Measurements from ENCODE around the gene PIPOX.

DNA sequence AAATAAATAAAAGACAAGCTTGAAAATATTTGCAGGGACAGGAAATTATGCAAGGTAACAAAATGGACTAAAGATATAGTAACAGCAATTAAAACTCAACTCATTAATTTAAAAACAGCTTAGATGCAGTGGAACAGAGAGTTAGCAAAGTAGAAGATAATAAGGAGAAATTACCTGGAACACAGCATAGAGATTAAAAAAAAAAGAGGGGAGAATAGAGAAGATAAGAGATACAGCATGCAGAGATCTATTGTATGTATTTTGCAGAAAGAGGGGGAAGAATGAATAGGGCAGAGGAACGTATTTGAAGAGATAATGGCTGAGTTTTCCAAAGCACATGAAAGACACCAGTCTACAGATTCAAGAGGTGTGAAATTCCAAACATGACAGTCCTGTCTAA is 8.4 kb upstream of the PIPOX start:
- no peak for TF ChIP-seq POLR2AphosphoS5 (IDR thresholded peaks at IDR 0.05; ENCODE audit: control insufficient read depth, insufficient read depth, low read depth, low read length)
- no peak for TF ChIP-seq ZNF695 (CRISPR knock-in tag; IDR thresholded peaks at IDR 0.05)
- TF ChIP-seq NR3C1 (CRISPR knock-in tag; IDR thresholded peaks at IDR 0.05): no peak
- TF ChIP-seq, protein P1, sequence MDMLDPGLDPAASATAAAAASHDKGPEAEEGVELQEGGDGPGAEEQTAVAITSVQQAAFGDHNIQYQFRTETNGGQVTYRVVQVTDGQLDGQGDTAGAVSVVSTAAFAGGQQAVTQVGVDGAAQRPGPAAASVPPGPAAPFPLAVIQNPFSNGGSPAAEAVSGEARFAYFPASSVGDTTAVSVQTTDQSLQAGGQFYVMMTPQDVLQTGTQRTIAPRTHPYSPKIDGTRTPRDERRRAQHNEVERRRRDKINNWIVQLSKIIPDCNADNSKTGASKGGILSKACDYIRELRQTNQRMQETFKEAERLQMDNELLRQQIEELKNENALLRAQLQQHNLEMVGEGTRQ (CRISPR knock-in tag; IDR thresholded peaks at IDR 0.05): no peak
- TF ChIP-seq, protein P2, sequence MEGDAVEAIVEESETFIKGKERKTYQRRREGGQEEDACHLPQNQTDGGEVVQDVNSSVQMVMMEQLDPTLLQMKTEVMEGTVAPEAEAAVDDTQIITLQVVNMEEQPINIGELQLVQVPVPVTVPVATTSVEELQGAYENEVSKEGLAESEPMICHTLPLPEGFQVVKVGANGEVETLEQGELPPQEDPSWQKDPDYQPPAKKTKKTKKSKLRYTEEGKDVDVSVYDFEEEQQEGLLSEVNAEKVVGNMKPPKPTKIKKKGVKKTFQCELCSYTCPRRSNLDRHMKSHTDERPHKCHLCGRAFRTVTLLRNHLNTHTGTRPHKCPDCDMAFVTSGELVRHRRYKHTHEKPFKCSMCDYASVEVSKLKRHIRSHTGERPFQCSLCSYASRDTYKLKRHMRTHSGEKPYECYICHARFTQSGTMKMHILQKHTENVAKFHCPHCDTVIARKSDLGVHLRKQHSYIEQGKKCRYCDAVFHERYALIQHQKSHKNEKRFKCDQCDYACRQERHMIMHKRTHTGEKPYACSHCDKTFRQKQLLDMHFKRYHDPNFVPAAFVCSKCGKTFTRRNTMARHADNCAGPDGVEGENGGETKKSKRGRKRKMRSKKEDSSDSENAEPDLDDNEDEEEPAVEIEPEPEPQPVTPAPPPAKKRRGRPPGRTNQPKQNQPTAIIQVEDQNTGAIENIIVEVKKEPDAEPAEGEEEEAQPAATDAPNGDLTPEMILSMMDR (IDR thresholded peaks at IDR 0.05 in 2 of 3, conservative IDR thresholded peaks at IDR 0.05 in 1 of 3; ENCODE audit: insufficient read depth in 2 of 3, low read depth in 1 of 3, low read length in 3 of 3): no peak
- no peak for TF ChIP-seq THAP12 (CRISPR knock-in tag; IDR thresholded peaks at IDR 0.05)
- no peak for TF ChIP-seq PRPF4 (IDR thresholded peaks at IDR 0.05; ENCODE audit: insufficient read depth, low read depth, low read length, poor library complexity, severe bottlenecking)
- no peak for TF ChIP-seq FOS (IDR thresholded peaks at IDR 0.05; ENCODE audit: extremely low read depth, insufficient read length)
- TF ChIP-seq HNRNPL (IDR thresholded peaks at IDR 0.05; ENCODE audit: low read depth, low read length): no peak
- no peak for TF ChIP-seq KAT8 (IDR thresholded peaks at IDR 0.05; ENCODE audit: low read depth)
- no peak for TF ChIP-seq ZFX (CRISPR knock-in tag; IDR thresholded peaks at IDR 0.05)
- TF ChIP-seq L3MBTL2 (IDR thresholded peaks at IDR 0.05): no peak

Data from K562 (cell line).